ENCODE results near the gene CWC15.
"Not testable (repeated sequence)": the region's sequence is repeated elsewhere in the genome, so short reads cannot be mapped to it uniquely, and the experiment has no call there.

Gene CWC15

GRCh38 chr11:94913718-94914394, 59.5 kb downstream of the CWC15 start:
- DNase-seq (ENCODE audit: low read depth in 2 of 2), result not testable (repeated sequence)

- DNase-seq (ENCODE audit: low read depth in 2 of 2), result no peak
Observed at GRCh38 chr11:94912806-94913205, 60.5 kb downstream of the CWC15 start.

All from activated CD8-positive, alpha-beta memory T cell treated with anti-CD3 and anti-CD28 coated beads for 4 hours (primary cell).